DMS79 treated with DMSO at 0.1 percent for 48 hours (cell line): ENCODE measurements around the gene HAPLN1.
"Not testable (repeated sequence)": the region's sequence is repeated elsewhere in the genome, so short reads cannot be mapped to it uniquely, and the experiment has no call there.

Experiments
- DNase-seq: peaks from one replicate; lab custom pipeline; 2025; lab: John Stamatoyannopoulos, UW

Gene HAPLN1

DNA sequence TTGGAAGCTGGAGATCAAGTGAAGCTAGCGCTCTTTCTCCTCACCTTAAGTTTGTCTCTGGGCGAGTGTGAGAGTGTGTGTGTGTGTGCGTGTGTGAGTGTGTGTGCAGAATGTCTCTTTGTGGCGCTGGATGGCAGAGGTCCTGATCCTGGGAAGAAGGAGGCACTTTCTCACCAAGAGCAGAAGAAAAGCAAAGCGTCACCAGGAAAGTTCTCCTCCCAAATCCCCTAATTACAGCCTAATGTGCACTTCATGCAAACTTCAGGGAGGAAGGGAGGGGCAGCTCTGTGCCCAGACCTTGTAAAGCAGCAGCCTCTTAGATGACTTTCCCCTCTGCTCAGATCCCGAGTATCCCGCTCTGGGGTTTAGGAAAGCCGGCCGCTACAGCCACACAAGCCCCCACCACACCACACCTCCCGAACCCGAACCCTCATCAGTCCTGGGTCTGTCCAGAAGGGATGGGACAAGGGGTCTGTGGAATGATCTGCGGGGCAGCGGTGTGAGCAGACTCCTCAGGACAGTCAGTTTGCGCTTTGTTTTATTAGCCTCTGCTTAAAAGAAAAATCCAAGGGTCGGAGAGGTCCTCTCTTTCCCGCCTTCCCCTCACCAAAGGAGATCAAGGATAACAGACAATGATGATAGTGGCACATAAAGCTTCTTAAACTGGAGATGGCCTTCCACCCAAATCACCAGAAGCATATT lies at the start of gene HAPLN1:
HAPLN1 (minus strand) TSS at position 20 of the 702 bp plus-strand sequence. CDS start 47,332 bp downstream, outside the sequence.
- DNase-seq = no peak

DNA sequence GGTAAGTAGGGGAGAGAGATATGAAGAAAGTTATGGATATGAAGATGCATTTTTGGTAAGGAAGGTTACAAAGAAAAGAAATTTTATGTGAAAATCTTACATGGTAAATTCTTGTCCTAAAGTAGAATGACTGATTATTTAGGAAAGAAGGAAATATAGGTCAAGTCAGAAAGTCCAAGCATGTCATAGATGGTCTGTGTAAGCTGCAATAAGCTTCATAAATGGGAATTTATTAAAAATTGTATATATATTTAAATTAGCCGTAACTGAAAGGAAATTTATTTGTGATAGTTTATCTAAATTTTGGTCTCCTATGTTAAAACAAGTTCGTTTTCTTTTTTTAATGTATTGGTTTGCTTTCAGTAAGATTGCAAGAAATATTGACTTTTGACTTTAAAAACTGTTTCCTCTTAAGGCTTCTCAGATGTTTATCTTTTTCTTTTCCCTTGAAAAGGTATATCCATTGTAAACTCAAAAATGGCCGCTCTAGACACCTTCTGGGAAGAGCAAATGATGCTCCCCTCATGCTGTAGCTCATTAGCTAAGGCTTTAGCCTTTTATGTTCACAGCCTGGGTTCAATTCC lies 46.8 kb upstream of the HAPLN1 start:
- no peak for DNase-seq

DNA sequence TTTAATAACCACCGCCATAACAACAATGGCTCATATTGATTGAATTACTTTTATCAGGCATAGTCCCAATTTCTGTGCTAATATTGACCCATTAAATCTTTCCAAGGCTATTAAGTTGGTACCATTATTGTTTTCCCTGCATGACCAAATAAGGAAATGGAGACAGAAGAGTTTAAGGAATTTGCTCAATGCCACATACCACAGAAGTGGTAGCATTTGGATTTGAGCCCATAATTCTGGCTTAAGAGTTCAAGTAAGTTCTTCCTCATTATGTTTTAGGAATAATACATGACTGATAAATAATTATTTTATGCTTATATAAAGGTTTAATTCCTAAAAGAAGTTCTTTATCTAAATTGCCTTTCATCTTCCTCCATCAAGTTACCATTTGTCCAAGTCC lies 43.4 kb upstream of the HAPLN1 start:
- DNase-seq = no peak

DNA sequence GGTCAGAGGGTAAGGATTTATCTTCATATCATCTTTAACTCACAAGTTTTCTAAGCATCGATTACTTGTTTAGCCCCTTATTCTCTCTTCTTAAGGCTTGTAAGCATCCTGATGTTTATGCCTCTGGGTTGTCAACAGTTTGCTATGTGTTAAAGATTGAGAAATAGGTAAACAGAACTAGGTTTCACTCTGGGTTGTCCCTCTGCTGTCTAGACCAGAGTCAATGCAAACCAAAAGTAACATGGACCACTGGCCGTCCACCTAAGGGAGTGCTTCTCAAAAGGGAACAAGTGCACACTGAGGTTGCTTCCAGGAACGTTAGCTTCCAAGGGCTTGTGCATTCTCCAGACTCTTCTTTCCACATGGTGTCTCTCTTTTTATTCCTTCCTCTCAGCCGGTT lies 39.9 kb upstream of the HAPLN1 start:
- DNase-seq = no peak

DNA sequence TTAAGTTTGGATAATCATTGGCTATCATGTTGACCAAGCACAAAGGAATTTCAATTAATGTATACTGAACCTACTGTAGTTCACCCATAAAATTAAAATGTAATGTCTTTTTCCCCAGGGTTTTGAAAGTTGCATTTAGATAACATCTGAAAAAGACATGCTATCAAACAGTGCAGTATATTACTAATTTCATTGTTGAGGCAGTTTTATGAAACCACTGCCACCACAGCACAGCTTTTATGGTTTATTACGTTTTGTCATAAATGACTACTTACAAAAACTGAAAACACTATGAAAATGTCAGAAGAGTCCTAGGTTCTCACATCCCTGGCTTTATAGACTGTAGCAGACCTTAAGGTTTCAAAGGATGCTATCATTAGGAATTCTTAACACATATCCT lies 32.0 kb upstream of the HAPLN1 start:
- DNase-seq = no peak

DNA sequence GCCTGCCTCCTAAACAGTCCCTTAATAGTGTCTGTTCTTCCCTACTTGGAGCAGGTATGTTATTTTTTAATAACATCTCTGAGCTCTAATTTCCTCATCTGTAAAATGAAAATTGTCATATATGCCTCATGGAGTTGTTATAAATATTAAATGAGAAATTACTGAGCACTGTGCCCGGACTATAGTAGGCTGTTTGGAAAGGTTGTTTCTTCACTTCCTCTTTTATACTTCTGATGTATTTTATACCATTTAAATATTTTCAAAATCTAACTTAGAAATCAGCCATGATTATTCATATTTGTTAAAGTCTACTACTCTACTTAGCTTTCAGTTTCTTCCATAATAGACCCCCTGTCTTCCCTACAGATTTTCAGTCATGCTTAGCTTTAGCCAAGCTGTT lies 30.5 kb upstream of the HAPLN1 start:
- no peak for DNase-seq

DNA sequence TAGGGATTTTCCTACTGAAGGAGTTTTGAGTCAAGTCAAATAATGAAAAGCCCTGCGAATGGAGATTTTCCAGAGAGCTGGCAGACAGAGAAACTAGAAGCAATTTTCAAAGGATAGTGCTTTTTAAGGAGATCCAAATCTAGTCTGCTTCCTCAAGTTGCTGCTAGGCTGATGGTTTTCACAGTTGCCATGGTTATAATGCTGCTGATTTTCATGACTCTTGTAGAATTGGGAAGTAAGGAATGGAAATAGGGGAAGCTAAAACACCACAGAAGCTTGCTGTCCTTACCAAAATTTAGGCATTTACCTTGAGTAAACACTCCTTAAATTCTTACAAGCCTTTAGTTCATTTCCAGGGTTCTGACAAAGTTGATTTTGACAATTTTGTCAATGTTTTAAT lies 30.1 kb upstream of the HAPLN1 start:
- DNase-seq = no peak

DNA sequence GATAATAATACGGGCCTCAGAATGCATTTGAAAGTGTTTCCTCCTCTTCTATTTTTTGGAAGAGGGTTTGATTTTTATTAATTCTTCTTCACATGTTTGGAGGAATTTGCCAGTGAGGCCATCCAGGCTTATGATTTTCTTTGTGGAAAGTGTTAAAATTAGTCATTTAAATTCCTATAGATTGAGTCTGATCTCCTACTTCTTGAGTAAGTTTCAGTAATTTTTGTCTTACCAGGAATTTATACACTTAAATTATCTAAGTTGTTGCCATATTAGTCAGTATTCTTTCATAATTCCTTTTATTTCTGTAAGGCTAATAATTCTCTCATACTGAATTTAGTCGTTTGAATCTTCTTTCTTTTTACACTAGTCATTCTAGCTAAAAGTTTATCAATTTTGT lies 25.2 kb upstream of the HAPLN1 start:
- DNase-seq = no peak

DNA sequence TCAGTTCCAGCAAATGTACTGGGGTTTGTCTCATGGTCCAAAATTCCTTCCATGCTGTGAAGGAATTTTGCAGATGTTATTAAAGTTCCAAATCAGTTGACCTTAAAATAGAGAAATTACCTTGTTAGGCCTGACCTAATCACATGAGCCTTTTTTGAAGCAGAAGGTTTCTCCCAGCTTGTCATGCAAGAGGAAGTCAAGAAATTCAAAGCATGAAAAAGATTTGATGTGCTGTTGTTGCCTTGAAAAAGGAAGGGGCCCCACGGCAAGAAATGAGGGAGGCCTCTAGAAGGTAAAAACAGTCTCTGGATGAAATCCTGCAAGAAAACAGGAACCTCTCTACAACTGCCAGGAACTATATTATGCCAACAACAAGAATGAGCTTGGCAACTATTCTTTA lies 24.2 kb upstream of the HAPLN1 start:
- no peak for DNase-seq

DNA sequence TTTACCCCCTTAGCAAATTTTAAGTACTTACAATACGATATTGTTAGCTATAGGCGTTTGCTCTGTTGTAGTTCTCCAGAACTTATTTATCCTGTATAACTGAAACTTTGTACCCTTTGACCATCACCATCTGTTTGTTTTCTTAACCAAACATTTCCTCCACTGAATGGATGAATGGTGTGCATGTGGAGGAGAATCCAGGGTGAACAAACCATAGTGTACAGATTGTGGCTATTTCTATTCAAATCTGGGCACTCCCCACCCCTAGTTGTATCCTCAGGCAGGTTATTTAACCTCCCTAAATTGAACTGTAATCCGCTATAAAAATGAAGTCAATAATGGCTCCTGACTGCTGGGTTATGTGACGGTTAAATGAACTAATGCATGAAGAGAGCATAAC lies 21.4 kb upstream of the HAPLN1 start:
- DNase-seq = no peak

DNA sequence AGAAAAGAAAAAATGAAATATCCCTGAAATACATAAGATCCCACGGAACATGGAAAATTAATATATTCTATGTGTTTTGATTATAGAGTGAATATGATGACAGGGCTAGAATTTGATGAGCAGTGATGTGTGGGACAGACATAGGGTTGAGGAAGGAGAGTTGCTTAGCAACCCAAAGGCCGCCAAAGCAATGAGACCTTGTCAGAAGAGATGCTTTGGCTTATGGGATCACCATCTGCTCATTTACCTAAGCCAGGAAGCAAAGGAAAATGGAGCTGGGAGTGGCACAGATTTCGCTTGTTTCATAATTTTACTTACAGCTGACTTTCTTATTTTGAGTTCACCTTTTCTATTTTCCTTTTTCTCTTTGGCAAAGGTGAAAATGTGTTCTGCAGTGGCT lies 20.9 kb upstream of the HAPLN1 start:
- no peak for DNase-seq

DNA sequence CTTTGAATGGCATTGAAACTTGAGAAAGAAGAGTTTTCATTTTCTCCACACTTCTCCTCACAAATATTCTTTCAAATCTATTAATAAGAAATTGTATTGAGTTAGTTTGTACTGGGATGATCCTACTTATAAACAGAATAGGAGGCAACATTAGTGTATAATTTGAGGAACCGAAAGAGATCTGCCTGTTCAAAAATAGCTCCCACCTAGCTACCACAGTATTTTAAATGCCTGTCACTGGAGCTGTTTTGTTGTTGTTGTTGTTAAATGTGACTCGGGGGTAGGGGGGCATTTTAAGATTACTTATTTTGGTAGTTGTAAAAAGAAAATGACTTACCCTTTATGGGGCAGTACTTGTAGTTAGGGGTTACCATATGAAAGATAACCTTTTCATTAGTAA lies 20.1 kb upstream of the HAPLN1 start:
- DNase-seq = no peak

DNA sequence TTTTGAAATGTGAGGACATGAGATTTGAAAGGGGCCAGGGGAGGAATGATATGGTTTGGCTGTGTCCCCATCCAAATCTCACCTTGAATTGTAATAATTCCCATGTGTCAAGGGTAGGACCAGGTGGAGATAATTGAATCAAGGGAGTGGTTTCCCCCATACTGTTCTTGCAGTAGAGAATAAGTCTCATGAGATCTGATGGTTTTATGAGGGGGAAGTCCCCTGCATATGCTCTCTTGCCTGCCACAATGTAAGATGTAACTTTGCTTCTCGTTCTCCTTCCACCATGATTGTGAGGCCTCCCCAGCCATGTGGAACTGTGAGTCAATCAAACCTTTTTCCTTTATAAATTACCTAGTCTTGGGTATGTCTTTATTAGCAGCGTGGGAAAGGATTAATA lies 15.5 kb upstream of the HAPLN1 start:
- not testable (repeated sequence) for DNase-seq

DNA sequence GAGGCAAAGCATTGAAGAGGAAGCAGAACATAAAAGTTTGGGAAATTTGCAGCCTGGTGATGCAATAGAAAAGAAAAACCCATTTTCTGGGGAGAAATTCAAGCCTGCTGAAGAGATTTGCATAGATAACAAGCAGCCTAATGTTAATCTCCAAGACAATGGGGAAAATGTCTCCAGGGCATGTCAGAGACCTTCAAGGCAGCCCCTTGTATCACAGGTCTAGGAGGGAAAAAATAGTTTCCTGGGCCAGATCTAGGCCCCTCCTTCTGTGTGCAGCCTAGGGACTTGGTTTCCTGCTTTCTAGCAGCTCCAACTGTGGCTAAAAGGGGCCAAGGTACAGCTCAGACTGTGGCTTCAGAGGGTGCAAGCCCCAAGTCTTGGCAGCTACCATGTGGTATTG lies 14.4 kb upstream of the HAPLN1 start:
- DNase-seq = not testable (repeated sequence)

DNA sequence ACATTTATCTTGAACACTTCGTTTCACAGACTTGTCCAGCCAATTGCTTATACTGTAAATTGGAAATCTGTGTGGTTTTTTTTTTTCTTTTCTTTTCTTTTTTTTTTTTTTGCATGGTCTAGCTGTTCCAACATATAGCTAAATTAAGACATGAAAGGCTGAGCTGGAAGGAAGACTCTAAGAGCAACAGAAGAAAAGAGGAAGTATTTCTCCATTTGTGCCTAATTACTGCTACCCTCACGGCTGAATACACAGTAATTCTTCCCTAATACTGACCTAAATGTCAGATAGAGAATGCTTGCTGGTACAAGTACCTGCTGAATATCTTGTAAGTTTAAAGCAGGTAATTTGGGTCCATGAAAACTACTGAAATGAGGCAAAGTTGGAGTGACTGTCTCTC lies 11.0 kb upstream of the HAPLN1 start:
- DNase-seq = no peak

DNA sequence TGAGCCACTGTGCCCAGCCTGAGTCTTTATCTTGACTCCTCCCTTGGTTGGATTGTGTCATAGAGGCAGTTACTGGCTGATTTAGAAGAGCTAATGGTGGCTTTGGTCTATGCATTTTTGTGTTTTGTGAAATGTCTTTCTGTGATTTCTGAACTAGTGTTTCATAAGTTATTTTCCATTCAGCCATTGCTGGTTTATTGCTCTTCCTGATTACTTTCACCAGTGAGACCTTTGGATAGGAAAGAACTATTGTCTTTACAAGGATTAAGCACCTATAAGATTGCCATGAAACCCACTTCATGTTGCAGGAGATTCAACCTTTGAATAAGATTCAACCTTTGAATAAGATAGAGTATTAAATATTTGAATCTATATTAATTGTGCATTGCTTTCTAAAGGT lies 8.7 kb upstream of the HAPLN1 start:
- no peak for DNase-seq

DNA sequence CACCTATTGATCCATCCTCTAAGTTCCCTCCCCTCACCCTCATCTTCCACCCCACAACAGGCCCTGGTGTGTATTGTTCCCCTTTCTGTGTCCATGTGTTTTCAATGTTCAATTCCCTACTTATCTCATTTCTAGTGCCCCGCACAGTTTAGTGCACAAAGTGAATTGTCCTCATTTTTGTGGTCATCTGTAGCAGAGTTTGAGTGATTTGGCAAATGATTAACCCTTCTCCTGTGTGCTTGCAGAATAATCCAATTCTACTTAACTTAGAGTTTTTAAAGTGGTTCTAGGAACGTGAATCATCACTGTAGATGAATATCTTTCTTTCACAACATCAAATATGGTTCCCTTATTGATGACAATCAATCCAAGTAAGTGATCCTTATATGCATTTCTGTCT lies 6.3 kb upstream of the HAPLN1 start:
- no peak for DNase-seq

DNA sequence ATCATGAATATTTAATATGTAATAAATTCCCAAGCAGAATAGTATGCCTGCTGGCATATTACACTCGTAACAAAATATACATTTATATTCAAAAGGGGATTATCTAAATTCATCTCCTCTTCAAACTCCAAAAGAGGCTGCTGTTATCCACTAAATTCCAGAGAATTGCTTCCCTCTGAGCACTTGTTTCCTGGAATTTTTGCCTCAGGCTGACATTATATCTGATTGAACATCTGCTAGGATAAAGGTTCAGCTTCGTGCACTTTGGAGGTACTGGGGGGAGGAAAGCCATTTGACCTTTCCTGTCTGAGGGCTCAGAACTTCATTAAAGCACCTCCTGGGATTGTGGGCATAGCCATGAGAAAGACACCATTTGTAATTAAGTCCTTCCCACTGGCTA lies 4.3 kb upstream of the HAPLN1 start:
- DNase-seq = no peak

DNA sequence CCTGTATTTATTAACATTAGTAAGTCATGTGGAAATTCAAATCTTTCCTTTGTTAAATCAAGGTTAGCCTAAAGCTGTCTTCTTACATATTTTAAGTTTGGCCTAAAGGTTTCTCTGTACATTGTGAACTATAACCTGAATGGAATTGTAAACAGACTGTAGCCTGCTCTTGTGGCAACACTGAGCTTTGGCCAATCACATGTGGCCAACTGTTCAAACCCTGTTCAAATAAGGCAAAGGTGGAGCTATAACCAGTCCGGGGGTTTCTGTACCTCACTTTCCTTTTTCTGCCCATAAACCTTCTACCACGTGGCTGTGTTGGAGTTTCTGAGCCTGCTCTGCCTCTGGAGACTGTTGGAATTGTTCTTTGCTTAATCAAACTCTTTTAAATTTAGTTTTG lies 3.3 kb upstream of the HAPLN1 start:
- no peak for DNase-seq

DNA sequence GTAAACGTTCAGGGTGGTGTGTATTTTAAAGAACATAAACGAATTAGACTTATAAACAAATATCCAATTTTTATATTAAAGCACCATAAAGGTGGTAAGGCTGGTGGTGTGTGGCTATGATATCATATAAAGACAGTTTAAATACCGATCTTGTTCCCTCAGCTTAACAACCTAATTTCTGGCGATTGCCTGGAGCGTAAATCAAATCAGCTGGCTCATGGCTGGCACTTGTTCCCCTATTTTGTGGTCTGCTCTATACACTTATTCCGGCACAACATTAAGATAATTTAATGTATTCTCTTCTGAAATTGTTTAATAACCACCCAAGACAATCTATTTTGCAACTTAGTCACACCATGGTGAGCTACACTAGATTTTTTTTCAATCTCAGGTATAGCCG lies 2.4 kb upstream of the HAPLN1 start:
- DNase-seq = no peak

DNA sequence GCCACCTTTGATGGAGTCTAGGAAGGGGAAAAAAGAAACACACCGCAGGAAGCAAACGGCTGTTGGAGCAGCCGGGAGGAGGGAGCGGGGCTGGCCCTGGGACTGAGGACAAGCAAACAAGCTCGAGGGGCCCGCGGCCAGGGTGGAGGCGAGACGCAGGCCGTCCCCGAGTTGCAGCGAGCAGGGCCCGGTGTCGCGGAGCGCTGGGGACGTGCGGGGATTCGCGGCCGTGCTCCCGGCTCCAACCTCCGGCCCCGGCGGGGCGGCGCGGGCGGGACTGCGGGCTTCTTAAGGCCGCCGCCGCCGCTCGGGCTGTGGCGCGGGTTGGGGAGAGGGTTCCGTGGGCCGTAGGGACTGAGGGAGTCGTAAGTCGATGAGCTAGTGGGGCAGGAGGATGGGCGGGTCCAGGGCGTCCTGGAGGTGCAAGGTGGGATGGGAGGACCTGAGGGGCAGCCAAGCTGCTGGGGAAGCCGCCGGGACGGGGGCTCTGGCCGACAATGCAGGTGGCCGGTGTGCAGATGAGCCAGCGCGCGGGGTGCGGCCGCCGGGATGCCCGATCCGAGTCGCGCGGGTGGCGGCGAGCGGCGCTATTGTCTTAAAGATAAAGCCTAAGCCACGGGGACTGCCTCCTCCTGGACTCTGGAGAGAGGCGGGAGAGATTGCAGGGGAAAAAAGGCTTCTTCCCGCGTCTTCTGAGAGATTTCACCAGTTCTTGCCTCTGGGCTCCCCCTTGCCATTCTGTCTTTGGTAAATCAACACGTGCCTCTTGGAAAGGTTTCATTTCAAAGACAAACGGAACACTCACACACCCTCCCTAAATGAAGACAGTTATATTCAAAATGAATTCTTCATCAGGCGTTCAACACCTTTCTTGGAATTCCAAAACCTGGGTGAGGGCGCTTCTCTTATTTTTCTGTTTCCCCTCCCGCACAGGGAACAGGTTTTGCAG lies 1.6 kb upstream of the HAPLN1 start:
- DNase-seq = no peak

DNA sequence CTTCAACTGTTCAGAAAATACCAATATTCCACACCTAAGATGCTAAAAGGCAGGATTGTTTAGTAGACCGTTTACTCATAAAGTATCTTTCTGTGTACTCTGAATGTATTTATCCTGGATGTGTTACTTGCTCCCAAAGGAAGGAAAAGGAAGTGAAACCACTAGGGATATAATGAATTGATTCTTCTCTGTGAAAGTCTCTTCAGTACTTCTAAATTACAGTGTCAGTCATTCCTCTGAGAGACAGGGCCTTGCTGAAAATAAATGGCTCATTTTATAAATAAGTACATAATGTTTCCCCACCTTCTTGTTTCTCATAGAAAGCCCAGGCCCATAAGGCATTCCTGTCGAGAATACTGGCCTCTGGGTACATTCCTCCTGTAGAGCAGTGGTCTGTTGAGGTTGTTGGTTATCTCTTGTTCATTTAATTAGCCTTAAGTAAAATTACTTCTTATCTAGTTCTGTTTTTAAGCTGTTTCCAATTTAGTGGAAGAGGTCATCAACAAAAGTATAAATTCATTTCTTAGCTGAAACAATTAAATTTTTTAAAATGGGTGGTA lies 1.6 kb downstream of the HAPLN1 start:
- no peak for DNase-seq
